BLaER1 treated with 17β-estradiol and CSF1 and Interleukin-3, amounts not matched to agents 10 nM and 100 nM (cell line): Measurements from ENCODE around the gene APBB2.

Experiments used
- H3K27ac ChIP-seq, 11 experiments: shearing (Covaris generic); formaldehyde crosslinking; 2 replicates each; pipeline ENCODE4 v1.8.1; 2022
- H3K27me3 ChIP-seq, 11 experiments: shearing (Covaris generic); formaldehyde crosslinking; 2 replicates each; pipeline ENCODE4 v1.8.1; 2022
- H3K36me3 ChIP-seq, 11 experiments: shearing (Covaris generic); formaldehyde crosslinking; 2 replicates each; pipeline ENCODE4 v1.8.1; 2022
- H3K4me1 ChIP-seq, 10 experiments: shearing (Covaris generic); formaldehyde crosslinking; 2 replicates each; pipeline ENCODE4 v1.8.1; 2022
- H3K4me2 ChIP-seq, 11 experiments: shearing (Covaris generic); formaldehyde crosslinking; 2 replicates each; pipeline ENCODE4 v1.8.1; 2022
- H3K4me3 ChIP-seq, 10 experiments: shearing (Covaris generic); formaldehyde crosslinking; 2 replicates each; pipeline ENCODE4 v1.8.1; 2022
- H3K9ac ChIP-seq, 11 experiments: shearing (Covaris generic); formaldehyde crosslinking; 2 replicates each; pipeline ENCODE4 v1.8.1; 2022
- H3K9me3 ChIP-seq, 11 experiments: shearing (Covaris generic); formaldehyde crosslinking; replicated peaks in 1 of 11; 2 replicates each; pipeline ENCODE4 v1.8.1; 2022
- H4K20me1 ChIP-seq, 11 experiments: shearing (Covaris generic); formaldehyde crosslinking; 2 replicates each; pipeline ENCODE4 v1.8.1; 2022
- Cebpa-rat ChIP-seq, 11 experiments: shearing (Covaris generic); IDR thresholded peaks; 2 replicates each; pipeline ENCODE4 v1.8.1; 2022

Gene APBB2

DNA sequence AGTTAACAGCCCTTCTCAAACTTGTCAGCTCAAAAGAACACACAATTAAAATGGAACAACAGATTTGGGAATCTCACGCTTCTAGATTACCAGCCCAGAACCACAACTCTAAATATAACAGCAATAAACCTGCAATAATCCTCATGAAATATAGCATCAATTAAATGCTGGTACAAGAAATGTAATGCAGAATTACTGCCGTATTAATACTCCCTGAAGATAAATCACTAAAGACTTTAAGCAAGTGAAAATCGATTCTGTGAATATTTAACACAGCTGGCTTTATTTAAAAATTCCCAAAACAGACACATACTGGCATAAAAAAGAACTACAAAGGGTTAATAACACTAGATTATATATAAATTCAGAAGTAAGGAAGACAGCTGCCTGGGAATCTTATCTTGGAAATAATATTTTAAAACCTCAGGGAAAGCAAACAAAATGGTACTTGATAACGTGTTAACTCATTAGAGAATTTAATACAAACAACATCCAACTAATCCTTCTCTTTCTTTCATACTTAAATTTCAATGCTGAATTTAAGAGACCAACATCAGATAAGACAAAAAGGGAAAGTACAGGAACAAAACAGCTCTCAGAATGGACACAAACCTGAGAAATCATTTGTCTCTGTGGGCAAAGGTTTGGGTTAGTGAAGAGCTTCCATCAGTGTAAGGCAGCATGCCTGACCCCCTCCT, 34.7 kb downstream of the APBB2 start:
- Histone ChIP-seq H4K20me1 (peaks cover 0 to 20% (median 0%) of the 10 kb centered on the region in 11 experiments; a peak in 3 of 22 replicates), H3K4me2 (no peak overlapping the region), H3K4me3 (no peak overlapping the region), H3K9ac (no peak overlapping the region), H3K27ac (no peak overlapping the region), H3K36me3 (peaks cover 0 to 12% (median 8%) of the 10 kb centered on the region in 11 experiments; a peak in 7 of 22 replicates), H3K9me3 (peaks cover 20 to 35% (median 30%) of the 10 kb centered on the region in 11 experiments), H3K27me3 (no peaks in the 10 kb centered on the region), H3K4me1 (0 out of 20 replicates have a peak, but pooled peaks cover 0 to 4% (median 0%) of the 10 kb centered on the region in 10 experiments)
- TF ChIP-seq Cebpa-rat (IDR thresholded peaks at IDR 0.05) = no peak

DNA sequence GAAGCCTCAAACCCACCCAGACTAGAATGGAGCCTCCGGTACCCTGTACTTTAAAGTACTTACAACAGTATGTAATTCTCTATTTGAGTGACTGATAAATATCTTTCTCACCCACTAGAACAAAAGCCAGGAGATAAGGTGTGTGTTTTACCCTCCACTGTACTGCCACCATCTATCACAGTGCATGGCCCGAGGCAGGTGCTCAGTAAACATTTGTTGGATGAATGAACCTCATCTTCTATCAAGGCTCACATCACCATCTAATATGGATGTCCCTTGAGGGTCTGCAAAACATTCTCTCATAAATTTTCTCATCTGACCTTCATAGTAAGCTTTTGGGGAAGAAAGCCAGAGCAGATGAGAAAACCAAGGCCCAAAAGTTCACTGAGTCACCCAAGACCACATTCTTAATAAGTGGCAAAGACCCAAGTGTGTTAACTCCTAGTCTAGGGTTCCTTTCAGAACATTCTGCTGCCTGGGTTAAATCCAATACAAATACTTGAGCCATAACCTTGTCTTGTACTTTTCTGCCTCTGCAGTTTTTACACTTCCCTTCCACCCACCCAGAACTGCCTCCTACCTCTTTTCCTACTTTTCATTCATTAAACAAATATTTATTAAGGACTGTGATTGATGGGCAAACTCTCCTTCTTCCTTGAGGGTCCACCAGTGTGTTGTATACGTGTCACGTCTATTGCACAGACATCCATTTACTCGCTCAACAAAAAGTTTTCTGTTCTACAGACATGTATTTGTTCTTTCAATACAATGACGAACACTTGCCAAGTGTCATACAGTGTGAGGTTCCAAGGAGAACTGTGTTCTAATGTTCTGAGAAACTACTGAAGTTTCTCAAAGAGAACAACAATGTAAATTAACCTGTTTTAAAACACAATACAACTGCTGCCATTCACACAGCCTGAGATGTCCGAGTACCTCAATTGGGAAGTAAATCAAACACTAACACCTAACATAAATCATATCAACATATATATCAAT, 35.7 kb downstream of the APBB2 start:
- H3K4me1 ChIP-seq = peaks cover 0 to 4% (median 0%) of the 10 kb centered on the region in 10 experiments; a peak in 3 of 20 replicates
- no peak overlapping the region for H3K4me3 ChIP-seq
- H3K27ac ChIP-seq = no peak overlapping the region
- no peak for TF ChIP-seq Cebpa-rat (IDR thresholded peaks at IDR 0.05)
- H3K9me3 ChIP-seq = peaks cover 10 to 26% (median 20%) of the 10 kb centered on the region in 11 experiments; a peak in 20 of 22 replicates
- no peak overlapping the region for H3K9ac ChIP-seq
- H4K20me1 ChIP-seq = peaks cover 0 to 22% (median 0%) of the 10 kb centered on the region in 11 experiments; a peak in 3 of 22 replicates
- no peaks in the 10 kb centered on the region for H3K27me3 ChIP-seq
- no peak overlapping the region for H3K4me2 ChIP-seq
- 0 out of 22 replicates have a peak, but pooled peaks cover 0 to 6% (median 0%) of the 10 kb centered on the region in 11 experiments for H3K36me3 ChIP-seq

DNA sequence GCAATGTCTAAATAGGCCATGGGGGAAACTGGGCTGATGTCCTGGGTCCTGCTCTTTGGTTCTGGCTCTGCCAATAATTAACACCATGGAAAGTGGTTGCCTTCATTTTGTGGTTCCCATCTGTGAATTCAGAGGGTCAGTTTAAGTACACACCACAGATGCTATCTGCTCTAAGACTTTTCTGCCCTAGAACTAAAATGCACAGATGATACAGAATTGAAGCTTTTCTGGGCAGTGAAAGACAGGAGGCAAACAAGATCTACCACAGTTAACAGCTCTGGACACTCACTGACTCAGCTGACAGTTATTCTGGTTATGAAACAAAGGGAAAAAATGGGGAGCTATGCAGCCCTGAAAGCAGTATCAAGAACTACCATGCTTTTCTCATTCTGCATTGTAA, 37.3 kb downstream of the APBB2 start:
- Histone ChIP-seq H3K9me3 (peaks cover 0 to 9% (median 5%) of the 10 kb centered on the region in 11 experiments; a peak in 13 of 22 replicates), H3K9ac (no peak overlapping the region), H3K4me2 (no peak overlapping the region)

DNA sequence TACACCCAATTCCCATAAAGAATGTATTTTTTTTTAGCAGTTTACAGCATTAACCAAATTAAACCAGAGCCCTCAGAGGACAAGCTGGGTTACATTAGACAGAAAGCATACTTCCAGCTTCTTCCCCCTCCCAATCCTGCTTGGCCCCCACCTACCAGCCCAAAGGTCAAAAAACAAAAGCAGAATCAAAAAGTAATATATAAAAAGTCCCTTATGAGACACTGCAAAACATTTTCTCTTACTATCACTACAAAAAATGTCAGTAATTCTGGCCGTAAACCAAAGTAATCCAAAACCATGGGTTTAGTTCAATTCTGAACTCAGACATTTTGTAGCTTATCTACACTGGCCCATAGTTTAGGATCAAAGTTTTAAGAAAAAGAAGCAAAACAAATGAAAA, 38.0 kb downstream of the APBB2 start:
- H3K36me3 ChIP-seq = 0 out of 22 replicates have a peak, but pooled peaks cover 0 to 3% (median 0%) of the 10 kb centered on the region in 11 experiments
- no peaks in the 10 kb centered on the region for H3K27me3 ChIP-seq
- H4K20me1 ChIP-seq = peaks cover 0 to 29% (median 0%) of the 10 kb centered on the region in 11 experiments; a peak in 3 of 22 replicates
- H3K9ac ChIP-seq = no peak overlapping the region
- no peak overlapping the region for H3K4me2 ChIP-seq
- no peak for TF ChIP-seq Cebpa-rat (IDR thresholded peaks at IDR 0.05)
- H3K27ac ChIP-seq = no peak overlapping the region
- peaks cover 0 to 10% (median 0%) of the 10 kb centered on the region in 11 experiments; a peak in 3 of 22 replicates for H3K9me3 ChIP-seq
- peaks cover 0 to 23% (median 12%) of the 10 kb centered on the region in 10 experiments; a peak in 15 of 20 replicates for H3K4me1 ChIP-seq
- no peak overlapping the region for H3K4me3 ChIP-seq

More for the DNA sequence above, 37.3 kb downstream of the APBB2 start:
- no peak for TF ChIP-seq Cebpa-rat (IDR thresholded peaks at IDR 0.05)
- 0 out of 22 replicates have a peak, but pooled peaks cover 0 to 3% (median 0%) of the 10 kb centered on the region in 11 experiments for H3K36me3 ChIP-seq
- no peaks in the 10 kb centered on the region for H3K27me3 ChIP-seq
- no peak overlapping the region for H3K4me3 ChIP-seq
- peaks cover 0 to 20% (median 12%) of the 10 kb centered on the region in 10 experiments; a peak in 15 of 20 replicates for H3K4me1 ChIP-seq
- H3K27ac ChIP-seq = no peak overlapping the region
- peaks cover 0 to 25% (median 0%) of the 10 kb centered on the region in 11 experiments; a peak in 3 of 22 replicates for H4K20me1 ChIP-seq

DNA sequence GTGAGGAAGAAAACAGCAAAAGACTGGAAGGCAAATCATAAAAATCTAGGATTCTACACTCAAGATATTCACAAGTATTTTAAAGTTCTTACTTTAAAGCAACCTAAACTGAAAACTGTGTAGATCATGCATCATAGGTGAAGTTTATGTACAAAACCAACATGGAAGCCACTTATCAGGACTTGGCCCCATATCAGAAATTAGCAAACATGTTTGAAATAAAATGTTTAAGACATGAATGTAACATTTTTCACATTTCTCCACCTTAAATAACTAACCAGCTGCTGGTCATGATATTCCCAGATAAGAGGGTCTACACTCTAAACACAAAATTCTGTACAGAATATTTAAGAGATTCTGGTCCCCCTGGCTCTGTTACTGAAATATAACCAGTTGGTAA, 38.5 kb downstream of the APBB2 start:
- no peak overlapping the region for H3K9ac ChIP-seq
- H3K4me3 ChIP-seq = no peak overlapping the region
- H4K20me1 ChIP-seq = peaks cover 0 to 34% (median 0%) of the 10 kb centered on the region in 11 experiments; a peak in 3 of 22 replicates
- H3K4me1 ChIP-seq = peaks cover 0 to 23% (median 12%) of the 10 kb centered on the region in 10 experiments; a peak in 15 of 20 replicates
- no peak overlapping the region for H3K4me2 ChIP-seq
- H3K27me3 ChIP-seq = no peaks in the 10 kb centered on the region
- H3K27ac ChIP-seq = no peak overlapping the region
- 0 out of 22 replicates have a peak, but pooled peaks cover 0 to 3% (median 0%) of the 10 kb centered on the region in 11 experiments for H3K36me3 ChIP-seq
- peaks cover 0 to 7% (median 0%) of the 10 kb centered on the region in 11 experiments; a peak in 2 of 22 replicates for H3K9me3 ChIP-seq
- no peak for TF ChIP-seq Cebpa-rat (IDR thresholded peaks at IDR 0.05)

DNA sequence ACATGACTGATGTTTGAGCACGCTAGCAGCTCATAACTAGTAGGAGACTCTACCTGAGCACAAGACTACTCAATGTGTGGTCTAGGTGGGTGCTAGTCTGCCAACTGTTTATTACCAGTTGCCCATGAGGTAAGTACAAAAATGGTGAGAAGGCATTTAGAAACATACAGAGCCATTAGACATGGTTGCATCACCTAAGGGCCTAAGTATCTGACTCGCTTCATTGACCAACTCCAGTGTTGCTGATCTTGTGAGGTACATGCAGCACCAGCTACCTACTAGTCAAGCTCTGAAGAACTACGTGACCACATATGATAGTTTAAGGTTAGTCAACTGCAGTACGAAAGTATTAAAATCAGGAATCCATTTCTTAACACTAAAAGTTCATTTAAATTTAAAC, 39.9 kb downstream of the APBB2 start:
- no peak overlapping the region for H3K9ac ChIP-seq
- no peak overlapping the region for H3K27ac ChIP-seq
- H3K4me2 ChIP-seq = no peak overlapping the region
- no peak overlapping the region for H3K4me3 ChIP-seq
- no peak for TF ChIP-seq Cebpa-rat (IDR thresholded peaks at IDR 0.05)
- H3K9me3 ChIP-seq = peaks cover 0 to 7% (median 0%) of the 10 kb centered on the region in 11 experiments; a peak in 2 of 22 replicates
- H3K4me1 ChIP-seq = peaks cover 0 to 20% (median 12%) of the 10 kb centered on the region in 10 experiments; a peak in 15 of 20 replicates
- no peaks in the 10 kb centered on the region for H3K27me3 ChIP-seq
- 0 out of 22 replicates have a peak, but pooled peaks cover 0 to 3% (median 0%) of the 10 kb centered on the region in 11 experiments for H3K36me3 ChIP-seq
- H4K20me1 ChIP-seq = peaks cover 0 to 26% (median 0%) of the 10 kb centered on the region in 11 experiments; a peak in 3 of 22 replicates

DNA sequence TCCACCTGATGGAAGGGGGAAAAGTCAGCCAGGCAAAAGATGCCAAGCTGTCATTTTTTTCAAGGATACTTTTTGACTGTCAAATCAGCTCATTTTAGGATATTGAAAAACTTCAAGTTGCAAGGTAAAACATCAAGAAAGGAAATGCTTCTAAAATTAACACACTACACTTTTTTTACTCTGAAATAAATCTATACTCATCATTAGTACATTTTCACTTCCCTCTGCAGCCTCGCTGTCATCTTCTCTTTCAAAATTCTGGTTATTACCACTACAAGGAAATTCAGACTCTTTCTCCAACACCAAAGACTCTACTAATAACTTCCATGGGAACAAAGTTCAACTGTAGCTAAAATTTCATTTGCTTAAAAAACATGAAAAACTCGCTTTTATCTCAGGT, 41.6 kb downstream of the APBB2 start:
- H3K27me3 ChIP-seq = no peaks in the 10 kb centered on the region
- peaks cover 0 to 20% (median 12%) of the 10 kb centered on the region in 10 experiments; a peak in 15 of 20 replicates for H3K4me1 ChIP-seq
- H3K36me3 ChIP-seq = peaks cover 0 to 3% (median 0%) of the 10 kb centered on the region in 11 experiments; a peak in 1 of 22 replicates
- no peak for TF ChIP-seq Cebpa-rat (IDR thresholded peaks at IDR 0.05)
- H3K9ac ChIP-seq = peak overlapping the region in 2 of 11 experiments; percentile 4 to 16; a peak in 1 of 22 replicates
- H3K4me3 ChIP-seq = no peak overlapping the region
- peaks cover 0 to 13% (median 3%) of the 10 kb centered on the region in 11 experiments; a peak in 14 of 22 replicates for H3K9me3 ChIP-seq
- H3K4me2 ChIP-seq = peak overlapping the region in 7 of 11 experiments; percentile 22 to 79 (median 64); a peak in 12 of 22 replicates
- H4K20me1 ChIP-seq = peaks cover 0 to 23% (median 0%) of the 10 kb centered on the region in 11 experiments; a peak in 2 of 22 replicates
- peak overlapping the region in 4 of 11 experiments; percentile 8 to 52 (median 46); a peak in 6 of 22 replicates for H3K27ac ChIP-seq

DNA sequence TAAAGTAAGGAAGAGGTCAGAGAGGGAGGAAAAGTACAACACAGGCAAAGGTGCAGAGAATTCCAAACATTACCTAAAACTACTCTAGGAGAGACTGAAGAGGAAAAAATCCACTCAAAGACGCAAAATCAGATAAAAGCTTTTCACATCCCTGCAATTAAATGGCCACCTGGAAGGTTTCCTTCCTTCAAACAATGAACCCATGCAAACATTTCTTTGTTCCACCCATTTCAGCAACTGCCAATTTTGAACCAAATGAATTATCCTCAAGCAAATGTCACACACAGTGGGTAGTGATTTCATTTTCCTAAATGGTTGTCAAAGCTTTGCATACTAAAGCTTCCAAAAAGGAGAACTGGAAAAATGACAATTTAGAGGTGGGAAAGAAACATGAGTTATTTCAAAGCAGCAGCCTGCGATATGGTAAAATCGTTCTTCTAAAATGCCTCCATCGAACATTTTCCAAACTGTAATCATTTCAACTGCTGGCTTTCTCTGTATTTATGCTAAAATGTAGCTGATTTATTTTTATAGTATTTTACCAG, 45.0 kb downstream of the APBB2 start:
- H3K27ac ChIP-seq = no peak overlapping the region

More for the DNA sequence above, 45.0 kb downstream of the APBB2 start:
- Histone ChIP-seq H3K9me3 (peaks cover 18 to 43% (median 31%) of the 10 kb centered on the region in 11 experiments; a peak in 21 of 22 replicates), H3K4me2 (no peak overlapping the region), H3K4me1 (peaks cover 0 to 20% (median 12%) of the 10 kb centered on the region in 10 experiments; a peak in 15 of 20 replicates), H3K36me3 (peaks cover 6 to 17% (median 11%) of the 10 kb centered on the region in 11 experiments; a peak in 14 of 22 replicates), H4K20me1 (peaks cover 0 to 20% (median 0%) of the 10 kb centered on the region in 11 experiments; a peak in 2 of 22 replicates), H3K27me3 (no peaks in the 10 kb centered on the region), H3K9ac (no peak overlapping the region), H3K4me3 (no peak overlapping the region)
- TF ChIP-seq Cebpa-rat (IDR thresholded peaks at IDR 0.05) = no peak
